D721Med (cell line): ENCODE measurements around the gene DRG2.

Experiments used
- DNase-seq: peaks from one replicate; pipeline ENCODE4 v3.0.0; 2011; ENCODE audit warnings: low spot score; ENCODE audit not compliant: insufficient read length
- FAIRE-seq: peaks from 2 replicates; lab custom pipeline; 2011; peaks lifted over from hg19 to GRCh38; lab: Jason Lieb, UNC
- TF ChIP-seq, protein P1 (sequence below): IDR thresholded peaks from 2 replicates; pipeline ENCODE4 v1.5.1; 2012; ENCODE audit warnings: mild to moderate bottlenecking, control low read depth; ENCODE audit not compliant: insufficient read depth; ENCODE audit errors: missing control alignments

DRG2 gene

DNA sequence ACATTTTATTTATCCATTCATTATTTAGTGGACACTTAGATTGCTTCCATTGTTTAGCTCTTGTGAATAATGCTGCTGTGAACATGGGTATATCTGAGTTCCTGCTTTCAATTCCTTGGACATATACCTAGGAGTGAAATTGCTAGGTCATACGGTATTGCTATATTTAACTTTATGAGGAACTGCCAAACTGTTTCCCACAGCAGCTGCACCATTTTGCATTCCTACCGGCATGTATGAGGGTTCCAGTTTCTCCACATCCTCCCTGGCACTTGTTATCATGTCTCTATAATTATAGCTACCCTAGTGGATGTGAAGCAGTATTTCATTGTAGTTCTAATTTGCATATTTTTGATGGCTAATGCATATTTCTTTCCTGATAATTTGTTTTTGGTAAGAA, 23.7 kb upstream of the DRG2 start:
- no peak for FAIRE-seq
- TF ChIP-seq, protein P1, sequence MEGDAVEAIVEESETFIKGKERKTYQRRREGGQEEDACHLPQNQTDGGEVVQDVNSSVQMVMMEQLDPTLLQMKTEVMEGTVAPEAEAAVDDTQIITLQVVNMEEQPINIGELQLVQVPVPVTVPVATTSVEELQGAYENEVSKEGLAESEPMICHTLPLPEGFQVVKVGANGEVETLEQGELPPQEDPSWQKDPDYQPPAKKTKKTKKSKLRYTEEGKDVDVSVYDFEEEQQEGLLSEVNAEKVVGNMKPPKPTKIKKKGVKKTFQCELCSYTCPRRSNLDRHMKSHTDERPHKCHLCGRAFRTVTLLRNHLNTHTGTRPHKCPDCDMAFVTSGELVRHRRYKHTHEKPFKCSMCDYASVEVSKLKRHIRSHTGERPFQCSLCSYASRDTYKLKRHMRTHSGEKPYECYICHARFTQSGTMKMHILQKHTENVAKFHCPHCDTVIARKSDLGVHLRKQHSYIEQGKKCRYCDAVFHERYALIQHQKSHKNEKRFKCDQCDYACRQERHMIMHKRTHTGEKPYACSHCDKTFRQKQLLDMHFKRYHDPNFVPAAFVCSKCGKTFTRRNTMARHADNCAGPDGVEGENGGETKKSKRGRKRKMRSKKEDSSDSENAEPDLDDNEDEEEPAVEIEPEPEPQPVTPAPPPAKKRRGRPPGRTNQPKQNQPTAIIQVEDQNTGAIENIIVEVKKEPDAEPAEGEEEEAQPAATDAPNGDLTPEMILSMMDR, result no peak
- no peak for DNase-seq

DNA sequence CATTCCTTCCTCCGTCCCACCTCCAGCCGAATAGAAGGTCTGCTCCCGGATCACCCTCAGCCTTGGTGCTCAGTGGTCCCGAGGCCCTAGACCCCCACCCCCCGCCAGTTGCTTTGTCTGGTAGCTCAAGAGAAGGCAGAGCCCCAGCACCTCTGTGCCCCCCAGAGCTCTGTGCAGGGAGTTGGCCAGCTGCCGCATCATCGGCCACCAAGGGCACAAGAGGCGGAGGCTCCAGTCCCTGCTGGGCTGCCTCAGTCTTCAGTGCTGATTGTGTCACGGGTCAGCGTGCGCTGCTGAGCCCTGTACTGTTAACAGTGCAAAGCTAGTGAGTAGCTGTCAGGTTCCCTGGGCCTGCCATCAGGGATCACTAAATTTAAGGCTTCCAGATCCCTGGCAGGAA, 22.2 kb upstream of the DRG2 start:
- DNase-seq, result no peak
- FAIRE-seq, result no peak
- TF ChIP-seq, protein P1, result no peak

DNA sequence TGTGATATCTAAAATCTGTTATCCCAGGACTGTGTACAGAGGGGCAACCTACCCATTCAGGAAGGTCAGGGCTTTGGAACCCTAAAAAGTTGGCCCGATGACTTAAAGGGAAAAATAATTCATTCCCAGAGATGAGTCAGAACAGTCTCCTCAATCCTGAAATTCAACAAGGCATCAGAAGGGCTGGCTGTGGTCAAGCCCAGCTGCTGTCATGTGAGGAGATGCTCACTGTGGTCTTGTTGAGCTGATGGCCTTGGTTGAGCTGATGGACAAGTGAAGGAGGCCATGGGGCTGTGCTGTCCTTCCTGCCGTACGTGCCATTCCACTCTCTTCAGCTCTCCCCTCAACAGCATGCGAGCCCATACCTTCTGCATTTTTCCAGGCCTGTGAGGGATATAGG, 20.9 kb upstream of the DRG2 start:
- DNase-seq (no peak), FAIRE-seq (no peak)
- TF ChIP-seq, protein P1, result no peak

DNA sequence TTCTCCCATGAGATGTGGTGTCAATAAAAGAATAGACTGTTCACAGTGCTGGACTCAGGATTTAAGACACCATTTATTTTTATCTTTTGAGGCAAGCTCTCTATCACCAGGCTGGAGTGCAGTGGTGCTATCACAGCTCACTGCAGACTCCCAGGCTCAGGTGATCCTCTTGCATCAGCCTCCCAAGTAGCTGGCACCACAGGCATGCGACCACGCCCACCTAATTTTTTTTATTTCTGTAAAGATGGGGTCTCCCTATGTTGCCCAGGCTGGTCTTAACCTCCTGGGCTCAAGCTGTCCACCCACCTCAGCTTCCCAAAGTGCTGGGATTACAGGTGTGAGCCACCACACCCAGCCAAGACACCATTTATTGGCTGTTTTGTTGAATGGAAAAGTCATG, 18.6 kb upstream of the DRG2 start:
- FAIRE-seq, result no peak

DNA sequence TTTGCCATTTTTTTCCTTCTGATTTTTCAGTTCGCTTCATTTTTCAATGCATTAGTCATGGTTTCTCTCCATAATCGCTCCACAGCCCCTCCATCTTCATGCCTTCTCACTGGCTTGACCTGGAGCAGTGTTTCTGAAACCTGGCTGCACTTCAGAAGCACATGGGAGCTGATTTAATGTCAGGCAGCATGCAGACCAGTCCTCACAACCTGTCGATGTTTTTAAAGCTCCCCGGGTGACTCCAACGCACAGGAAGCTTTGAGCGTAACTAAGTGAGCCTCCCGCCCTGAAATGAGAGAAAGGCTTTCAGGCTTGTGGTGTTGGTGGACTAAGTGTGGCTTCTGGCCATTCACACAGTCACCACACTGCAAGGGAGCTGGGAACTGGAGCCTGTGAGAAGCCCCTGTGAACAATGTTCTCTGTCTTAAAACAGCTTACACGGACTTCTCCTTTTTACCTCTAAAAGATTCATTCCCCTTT, 16.8 kb upstream of the DRG2 start:
- FAIRE-seq (no peak), DNase-seq (no peak)
- TF ChIP-seq, protein P1, result no peak

More for the DNA sequence above, 18.6 kb upstream of the DRG2 start:
- no peak for DNase-seq
- TF ChIP-seq, protein P1, result no peak

DNA sequence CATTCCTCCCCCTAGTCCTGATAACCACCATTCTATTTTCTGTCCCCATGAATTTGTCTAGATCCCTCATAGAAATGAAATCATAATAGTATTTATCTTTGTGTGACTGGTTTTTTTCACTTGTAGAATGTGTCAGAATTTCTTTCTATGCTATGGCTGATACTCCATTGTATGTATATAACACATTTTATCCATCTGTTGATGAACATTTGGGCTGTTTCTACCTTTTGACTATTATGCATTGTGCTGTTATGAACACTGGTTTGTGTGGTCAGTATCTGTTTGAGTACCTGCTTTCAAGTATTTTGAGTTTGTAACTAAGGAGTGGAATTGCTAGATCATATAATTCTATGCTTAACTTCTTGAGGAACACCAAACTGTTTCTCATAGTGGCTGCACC, 16.0 kb upstream of the DRG2 start:
- no peak for FAIRE-seq
- DNase-seq, result no peak
- TF ChIP-seq, protein P1, result no peak

DNA sequence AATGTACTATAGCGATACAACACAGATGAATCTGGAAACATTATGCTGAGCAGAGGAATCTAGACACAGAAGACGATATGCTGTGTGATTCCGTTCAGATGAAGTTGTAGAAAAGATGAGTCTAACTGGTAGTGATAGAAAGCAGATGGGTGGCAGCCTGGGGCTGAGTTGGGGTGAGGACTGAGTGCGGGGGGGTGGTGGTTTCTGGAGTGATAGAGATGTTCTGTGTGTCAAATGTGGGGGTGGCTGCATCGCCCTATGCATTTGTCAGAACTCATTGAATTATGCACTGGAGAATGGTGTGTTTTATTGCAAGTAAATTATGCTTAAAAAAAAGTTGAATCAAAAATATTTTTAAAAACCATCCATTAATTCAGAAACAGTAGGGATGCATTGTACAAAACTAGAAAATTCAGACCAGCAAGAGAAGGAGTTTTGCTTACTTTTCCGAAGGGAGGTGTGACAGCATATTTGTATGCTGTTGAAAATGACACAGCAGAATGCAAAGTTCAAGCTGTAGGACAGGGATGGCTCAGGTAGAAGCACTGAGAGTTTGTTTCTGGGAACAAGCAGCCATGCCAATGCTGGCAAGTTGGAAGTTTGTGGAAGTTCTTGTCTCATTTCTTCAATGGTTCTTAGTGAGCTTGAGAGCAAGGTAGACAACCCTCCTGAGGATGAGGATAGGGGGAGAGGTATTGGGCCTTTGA, 13.0 kb upstream of the DRG2 start:
- FAIRE-seq (no peak), DNase-seq (no peak)
- TF ChIP-seq, protein P1, result no peak
